Measurements from ENCODE around the gene STMN3. TPM values are rescaled to one million over a fixed set of nuclear protein-coding genes. Genes with fewer than 3 reads are reported as not detected.

Gene STMN3
- total and polyA plus RNA-seq, 2 of the 8 experiments (the other 6 are each of a cell fraction or from before 2014, with no cell fraction given), result 51.5 to 63.1 TPM

- Histone ChIP-seq H3K4me2 (ENCODE audit: insufficient read depth in 1 of 2, low read depth in 2 of 2, low read length in 2 of 2) (no peak overlapping the region), H3K4ac (replicated peaks; ENCODE audit: insufficient read length, low read depth, low read length) (no peak overlapping the region), H3K23ac (ENCODE audit: insufficient read length) (no peak overlapping the region), H4K91ac (replicated peaks; ENCODE audit: insufficient read length, low read length) (no peak overlapping the region), H4K20me1 (replicated peaks in 1 of 2; ENCODE audit: control insufficient read depth in 1 of 2, insufficient read depth in 2 of 2, low read length in 2 of 2) (peaks cover 2 to 6% of the 10 kb centered on the region in 2 experiments), H2BK5ac (ENCODE audit: low read depth, low read length) (peak overlapping the region; percentile 35; the same call in 1 of the 2 replicates), H3K18ac (ENCODE audit: extremely low read depth, low read length) (no peak overlapping the region), H3K27me3 (replicated peaks in 1 of 4; ENCODE audit: control insufficient read depth in 3 of 4, extremely low read depth in 1 of 4, insufficient read depth in 3 of 4, low read length in 3 of 4) (no peaks in the 10 kb centered on the region; a peak in 1 of 7 replicates), H3K9me3 (ENCODE audit: insufficient read depth in 2 of 2, low read depth in 1 of 2, low read length in 1 of 2) (no peaks in the 10 kb centered on the region), H2BK15ac (ENCODE audit: low read length) (no peak overlapping the region), H3K56ac (replicated peaks; ENCODE audit: insufficient read length, low read depth, low read length) (no peak overlapping the region), H4K5ac (ENCODE audit: insufficient read length, low read depth, low read length) (no peak overlapping the region), H2BK12ac (ENCODE audit: low read depth, low read length) (0 out of 2 replicates have a peak overlapping the region, but pooled peaks have one; percentile 27), H3K23me2 (ENCODE audit: low read depth, low read length) (peaks cover 7% of the 10 kb centered on the region; the same call in 1 of the 2 replicates), H3K79me2 (ENCODE audit: control insufficient read depth in 1 of 2, insufficient read depth in 2 of 2, low read length in 2 of 2) (no peaks in the 10 kb centered on the region), H2BK120ac (replicated peaks; ENCODE audit: low read depth, low read length) (no peak overlapping the region), H3K14ac (ENCODE audit: insufficient read length) (no peak overlapping the region), H3K4me1 (replicated peaks in 1 of 4; ENCODE audit: control insufficient read depth in 3 of 4, insufficient read depth in 4 of 4, low read length in 3 of 4) (peaks cover 0 to 16% (median 1%) of the 10 kb centered on the region in 4 experiments; a peak in 3 of 7 replicates), H3K79me1 (ENCODE audit: low read depth, low read length) (no peaks in the 10 kb centered on the region; the same call in none of the 2 replicates), H4K8ac (ENCODE audit: extremely low read depth, insufficient read depth, low read length) (peak overlapping the region; percentile 57; the same call in 1 of the 2 replicates), H3K4me3 (ENCODE audit: extremely low read depth in 1 of 4, insufficient read depth in 2 of 4, low read depth in 3 of 4, low read length in 4 of 4) (no peak overlapping the region), H3K9ac (replicated peaks in 1 of 4; ENCODE audit: extremely low read depth in 1 of 4, low read depth in 3 of 4, low read length in 3 of 4) (no peak overlapping the region), H3K36me3 (ENCODE audit: control insufficient read depth in 2 of 4, insufficient read depth in 4 of 4, low read length in 3 of 4) (no peaks in the 10 kb centered on the region; a peak in 1 of 8 replicates), H2BK20ac (ENCODE audit: low read length) (no peak overlapping the region), H2AK5ac (ENCODE audit: low read depth, low read length) (no peak overlapping the region), H2AFZ (ENCODE audit: low read length) (no peak overlapping the region), H3K27ac (ENCODE audit: low read depth, low read length) (no peak overlapping the region)
- CTCF ChIA-PET (ENCODE audit: partially characterized antibody), result interaction anchor here (0.5 to 4.0 kb wide), 5 partner anchors 9 to 329 kb away, joined by 3 to 28 read pairs (median 6); partner anchors contain the start of genes PTK6 and STMN3
- POLR2A ChIA-PET (ENCODE audit: partially characterized antibody), result interaction anchor here (3.1 kb wide), 1 partner anchor 17 kb away, joined by 11 read pairs; the partner anchor contains the start of gene GMEB2
- FAIRE-seq, result no peak
- no peak for DNase-seq (ENCODE audit: low read depth in 1 of 2, low spot score in 2 of 2)
- WGBS, 2 experiments (ENCODE audit: extremely low coverage in 1 of 2, insufficient coverage in 1 of 2, insufficient read length in 1 of 2, insufficient replicate concordance in 2 of 2, low coverage in 1 of 2, low lambda C conversion rate in 2 of 2, missing lambda C conversion rate in 1 of 2), result 86% methylated on average over 15 of the region's 15 CpGs; no CpG with 5 or more reads in 1 of the 2 experiments
- TF ChIP-seq RXRA (IDR thresholded peaks at IDR 0.05; ENCODE audit: insufficient read depth, low read depth, low read length) (no peak), SRF (IDR thresholded peaks at IDR 0.05; ENCODE audit: low read depth, low read length) (no peak), RBBP5 (IDR thresholded peaks at IDR 0.05; ENCODE audit: borderline replicate concordance, low read depth, low read length) (no peak), HDAC6 (IDR thresholded peaks at IDR 0.05; ENCODE audit: low read depth, low read length) (no peak), E2F6 (IDR thresholded peaks at IDR 0.05) (no peak), JUND (IDR thresholded peaks at IDR 0.05; ENCODE audit: low read length) (no peak), GABPA (IDR thresholded peaks at IDR 0.05; ENCODE audit: borderline replicate concordance, insufficient read depth, low read length) (no peak), USF2 (IDR thresholded peaks at IDR 0.05; ENCODE audit: low read length) (no peak), YY1 (IDR thresholded peaks at IDR 0.05; ENCODE audit: low read depth, low read length) (no peak), CHD1 (IDR thresholded peaks at IDR 0.05; ENCODE audit: low read depth, low read length) (no peak), RAD21 (IDR thresholded peaks at IDR 0.05 in 1 of 2, conservative IDR thresholded peaks at IDR 0.05 in 1 of 2; ENCODE audit: low read depth in 2 of 2, low read length in 2 of 2) (no peak), TBP (IDR thresholded peaks at IDR 0.05; ENCODE audit: low read depth, low read length) (no peak)
Measured at GRCh38 chr20:63643946-63644345, 9.3 kb downstream of the STMN3 start.

All from H1 (cell line).